GM10266 (cell line): ENCODE data around the gene DUSP1.

Experiments used
- DNase-seq: peaks from one replicate; pipeline ENCODE4 v3.0.0; 2012; ENCODE audit errors: extremely low spot score
- CTCF ChIP-seq: IDR thresholded peaks from 2 replicates; pipeline ENCODE4 v1.5.1; 2012; ENCODE audit warnings: mild to moderate bottlenecking, low read depth; ENCODE audit not compliant: control insufficient read depth, insufficient read depth; ENCODE audit errors: missing control alignments

Gene DUSP1

GRCh38 chr5:172768573-172769341 lies 2.2 kb downstream of the DUSP1 start:
- TF ChIP-seq CTCF: no peak
- DNase-seq: no peak

- DNase-seq: no peak
- TF ChIP-seq CTCF: no peak
Observed at GRCh38 chr5:172768098-172768572, 2.9 kb downstream of the DUSP1 start.

- DNase-seq: no peak
- TF ChIP-seq CTCF: no peak
Observed at GRCh38 chr5:172766287-172767108, 4.5 kb downstream of the DUSP1 start.

- TF ChIP-seq CTCF: no peak
- DNase-seq: no peak
Observed at GRCh38 chr5:172765766-172766286, 5.2 kb downstream of the DUSP1 start.

GRCh38 chr5:172764861-172765765 lies 5.9 kb downstream of the DUSP1 start:
- peak; percentile 97 for DNase-seq
- no peak for TF ChIP-seq CTCF

GRCh38 chr5:172763120-172763464 lies 7.9 kb downstream of the DUSP1 start:
- no peak for DNase-seq
- no peak for TF ChIP-seq CTCF
